HT-29 (cell line): Measurements from ENCODE around the gene IBSP. TPM values are rescaled to one million over a fixed set of nuclear protein-coding genes. Genes with fewer than 3 reads are reported as not detected.

Experiments used
- DNase-seq: peaks from one replicate; pipeline ENCODE4 v3.0.0-alpha.2; 2015; ENCODE audit warnings: low spot score
- total RNA-seq: library from RNA; depleted of rRNA; stranded (reverse); fragments of >200 nt; shearing (Covaris generic); gene quantifications from 2 replicates; pipeline ENCODE4 v1.2.3, GENCODE V29; 2014; rRNA removed

IBSP gene
- not detected in 2 replicates for total RNA-seq

- no peak for DNase-seq
These were observed at the start of gene IBSP for GRCh38 chr4:87799301-87800113. IBSP (plus strand) TSS chr4:87799554; CDS start chr4:87802362, 2,808 bp downstream.

GRCh38 chr4:87749883-87750282 is 49.5 kb upstream of the IBSP start:
- no peak for DNase-seq

GRCh38 chr4:87758270-87758669 is 41.1 kb upstream of the IBSP start:
- no peak for DNase-seq

GRCh38 chr4:87762311-87762710 is 37.0 kb upstream of the IBSP start:
- no peak for DNase-seq

GRCh38 chr4:87781569-87781968 is 17.8 kb upstream of the IBSP start:
- no peak for DNase-seq

- no peak for DNase-seq
These were observed 15.6 kb upstream of the IBSP start for GRCh38 chr4:87783781-87784180.

- no peak for DNase-seq
These were observed 13.4 kb upstream of the IBSP start for GRCh38 chr4:87785731-87786509.

- no peak for DNase-seq
These were observed 3.5 kb downstream of the IBSP start for GRCh38 chr4:87802858-87803257.

GRCh38 chr4:87803421-87803820 is 4.1 kb downstream of the IBSP start:
- no peak for DNase-seq

- DNase-seq = no peak
These were observed 5.5 kb downstream of the IBSP start for GRCh38 chr4:87804871-87805270.

- no peak for DNase-seq
These were observed 6.6 kb downstream of the IBSP start for GRCh38 chr4:87805971-87806370.

GRCh38 chr4:87806520-87806919 is 7.2 kb downstream of the IBSP start:
- no peak for DNase-seq

GRCh38 chr4:87807402-87807801 is 8.0 kb downstream of the IBSP start:
- DNase-seq = no peak

- DNase-seq = no peak
These were observed 12.6 kb downstream of the IBSP start for GRCh38 chr4:87811977-87812376.

- no peak for DNase-seq
These were observed 20.0 kb downstream of the IBSP start for GRCh38 chr4:87819281-87819919.

- DNase-seq = no peak
These were observed 23.8 kb downstream of the IBSP start for GRCh38 chr4:87823200-87823599.

- no peak for DNase-seq
These were observed 24.4 kb downstream of the IBSP start for GRCh38 chr4:87823724-87824123.

- no peak for DNase-seq
These were observed 25.0 kb downstream of the IBSP start for GRCh38 chr4:87824352-87824751.

GRCh38 chr4:87832669-87833068 is 33.3 kb downstream of the IBSP start, which contains the start of gene MEPE:
MEPE (plus strand) TSS chr4:87832969; CDS start chr4:87834715, 1,746 bp downstream.
- no peak for DNase-seq

GRCh38 chr4:87834401-87834800 is 35.0 kb downstream of the IBSP start:
- no peak for DNase-seq

- DNase-seq = no peak
These were observed 35.8 kb downstream of the IBSP start for GRCh38 chr4:87835197-87835596.

- no peak for DNase-seq
These were observed 36.4 kb downstream of the IBSP start for GRCh38 chr4:87835743-87836142.
